OCI-LY3 (cell line): Measurements from ENCODE around the gene FAM219B.
"Not testable (repeated sequence)": the region's sequence is repeated elsewhere in the genome, so short reads cannot be mapped to it uniquely, and the experiment has no call there.

ENCODE experiments used
- EZH2phosphoT487 ChIP-seq: fragments of 200-600 bp; shearing (Covaris generic); IDR thresholded peaks from 2 replicates; pipeline ENCODE4 v1.6.1; 2018; ENCODE audit warnings: antibody characterized with exemption, mixed run types, low read depth
- TF ChIP-seq, protein P1 (sequence below): fragments of 200-600, 300-600 bp; sonication (generic); IDR thresholded peaks from 2 replicates; pipeline ENCODE4 v1.5.1; 2014; ENCODE audit warnings: antibody characterized with exemption, low read length, low read depth

DNA sequence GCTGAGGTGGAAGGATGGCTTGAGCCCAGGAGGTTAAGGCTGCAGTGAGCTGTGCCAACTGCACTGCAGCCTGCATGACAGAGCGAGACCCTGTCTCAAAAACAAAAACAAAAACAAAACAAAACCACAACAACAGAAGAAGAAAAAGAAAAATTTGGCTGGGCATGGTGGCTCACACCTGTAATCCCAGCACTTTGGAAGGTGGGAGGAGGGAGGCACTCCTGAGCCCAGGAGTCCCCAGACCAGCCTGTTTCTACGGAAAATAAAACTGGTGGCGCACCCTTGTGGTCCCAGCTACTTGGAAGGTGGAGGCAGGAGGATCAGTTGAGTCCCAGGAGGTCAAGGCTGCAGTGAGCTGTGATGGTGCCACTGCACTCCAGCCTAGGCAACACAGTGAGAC is 28.5 kb upstream of the FAM219B start:
- TF ChIP-seq, protein P1, sequence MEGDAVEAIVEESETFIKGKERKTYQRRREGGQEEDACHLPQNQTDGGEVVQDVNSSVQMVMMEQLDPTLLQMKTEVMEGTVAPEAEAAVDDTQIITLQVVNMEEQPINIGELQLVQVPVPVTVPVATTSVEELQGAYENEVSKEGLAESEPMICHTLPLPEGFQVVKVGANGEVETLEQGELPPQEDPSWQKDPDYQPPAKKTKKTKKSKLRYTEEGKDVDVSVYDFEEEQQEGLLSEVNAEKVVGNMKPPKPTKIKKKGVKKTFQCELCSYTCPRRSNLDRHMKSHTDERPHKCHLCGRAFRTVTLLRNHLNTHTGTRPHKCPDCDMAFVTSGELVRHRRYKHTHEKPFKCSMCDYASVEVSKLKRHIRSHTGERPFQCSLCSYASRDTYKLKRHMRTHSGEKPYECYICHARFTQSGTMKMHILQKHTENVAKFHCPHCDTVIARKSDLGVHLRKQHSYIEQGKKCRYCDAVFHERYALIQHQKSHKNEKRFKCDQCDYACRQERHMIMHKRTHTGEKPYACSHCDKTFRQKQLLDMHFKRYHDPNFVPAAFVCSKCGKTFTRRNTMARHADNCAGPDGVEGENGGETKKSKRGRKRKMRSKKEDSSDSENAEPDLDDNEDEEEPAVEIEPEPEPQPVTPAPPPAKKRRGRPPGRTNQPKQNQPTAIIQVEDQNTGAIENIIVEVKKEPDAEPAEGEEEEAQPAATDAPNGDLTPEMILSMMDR: not testable (repeated sequence)
- not testable (repeated sequence) for TF ChIP-seq EZH2phosphoT487
